Activated naive CD8-positive, alpha-beta T cell treated with anti-CD3 and anti-CD28 coated beads, Interleukin-2, amount 10 ng/mL, durations not matched to agents 7 days and 5 days (primary cell): Measurements from ENCODE around the gene COL23A1. TPM values are rescaled to one million over a fixed set of nuclear protein-coding genes. Genes with fewer than 3 reads are reported as not detected.

Source experiments
- ATAC-seq: fragments of 150-1000 bp; cut with Tn5 transposase; one replicate; pipeline ENCODE4 v1.10.0; 2021; ENCODE audit warnings: low read depth, moderate library complexity
- POLR2A ChIA-PET: fragments of 350-600 bp; sonication (Branson Sonifier 250); formaldehyde crosslinking; loops from one replicate; lab custom pipeline; 2021; ENCODE audit warnings: antibody characterized with exemption; lab: Charles Lee
- DNase-seq: peaks from one replicate; pipeline ENCODE4 v3.0.0; 2021
- H3K27ac Mint-ChIP-seq: one replicate; pipeline ENCODE4 v1.8.0; 2022; ENCODE audit warnings: mild to moderate bottlenecking, mixed read lengths
- H3K27me3 Mint-ChIP-seq: one replicate; pipeline ENCODE4 v1.8.0; 2022; ENCODE audit warnings: mild to moderate bottlenecking, moderate library complexity, mixed read lengths
- H3K36me3 Mint-ChIP-seq: one replicate; pipeline ENCODE4 v1.8.0; 2021; ENCODE audit warnings: mild to moderate bottlenecking, mixed read lengths
- H3K4me1 Mint-ChIP-seq: one replicate; pipeline ENCODE4 v1.8.0; 2021; ENCODE audit warnings: mixed read lengths
- H3K4me3 Mint-ChIP-seq: one replicate; pipeline ENCODE4 v1.8.0; 2022; ENCODE audit warnings: mild to moderate bottlenecking, moderate library complexity, mixed read lengths
- H3K9me3 Mint-ChIP-seq: one replicate; pipeline ENCODE4 v1.8.0; 2021; ENCODE audit warnings: mixed read lengths
- total RNA-seq, 2 experiments: library from RNA; stranded (reverse); gene quantifications; one replicate each; pipeline ENCODE4 v1.2.3, GENCODE V29; 2021

The COL23A1 gene
- total RNA-seq, 2 experiments from 2014 or later: 0.60 to 0.83 TPM

DNA sequence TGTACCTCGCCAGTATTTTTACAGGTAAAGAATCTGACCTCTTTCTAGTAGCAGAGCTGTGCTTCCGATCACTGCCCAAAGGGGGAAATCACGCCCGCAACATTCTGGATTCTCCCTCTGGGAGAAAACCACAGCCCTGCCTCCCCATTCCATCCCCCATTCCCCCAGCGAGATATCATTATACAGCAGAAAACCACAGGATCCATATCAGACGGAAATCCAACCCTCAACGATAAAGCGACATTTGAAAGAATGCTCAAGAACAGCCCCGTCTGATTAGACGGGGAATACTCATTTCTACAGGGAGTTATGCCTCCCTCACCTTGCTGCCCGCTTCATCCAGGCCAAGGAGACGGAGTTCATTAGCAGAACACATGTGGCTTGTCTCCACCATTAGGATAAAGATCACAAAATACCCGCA is 172.8 kb downstream of the COL23A1 start:
- Mint-ChIP-seq H3K4me1 (peaks cover 4% of the 10 kb centered on the region), H3K27ac (no peak overlapping the region)
- no peak for ATAC-seq

DNA sequence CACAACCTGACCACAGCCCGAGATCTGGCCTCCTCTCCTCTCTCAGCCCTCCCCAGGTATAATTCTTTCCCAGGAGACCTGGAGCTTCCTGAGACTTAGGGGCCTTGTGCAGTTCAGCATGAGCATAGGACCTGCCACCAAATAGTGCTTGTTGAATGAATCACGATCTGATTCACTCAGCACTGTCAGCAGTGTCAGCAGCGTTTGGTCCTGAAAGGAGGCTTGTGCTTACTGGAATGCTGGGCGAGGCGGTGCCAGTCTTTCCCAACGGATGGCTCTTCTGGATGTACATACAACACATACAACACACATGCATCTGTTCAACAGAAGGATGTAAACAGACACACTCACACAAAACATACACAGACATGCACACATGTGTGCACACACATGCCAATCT is 173.3 kb downstream of the COL23A1 start:
- DNase-seq (no peak), ATAC-seq (no peak)
- Mint-ChIP-seq H3K27me3 (peaks cover 20% of the 10 kb centered on the region), H3K4me1 (peaks cover 4% of the 10 kb centered on the region), H3K4me3 (no peak overlapping the region), H3K9me3 (no peaks in the 10 kb centered on the region), H3K36me3 (no peaks in the 10 kb centered on the region), H3K27ac (no peak overlapping the region)
- POLR2A ChIA-PET: no interaction called here

More for the DNA sequence above, 172.8 kb downstream of the COL23A1 start:
- DNase-seq: no peak
- POLR2A ChIA-PET: no interaction called here
- Mint-ChIP-seq H3K9me3 (no peaks in the 10 kb centered on the region), H3K36me3 (no peaks in the 10 kb centered on the region), H3K4me3 (no peak overlapping the region), H3K27me3 (peaks cover 17% of the 10 kb centered on the region)

DNA sequence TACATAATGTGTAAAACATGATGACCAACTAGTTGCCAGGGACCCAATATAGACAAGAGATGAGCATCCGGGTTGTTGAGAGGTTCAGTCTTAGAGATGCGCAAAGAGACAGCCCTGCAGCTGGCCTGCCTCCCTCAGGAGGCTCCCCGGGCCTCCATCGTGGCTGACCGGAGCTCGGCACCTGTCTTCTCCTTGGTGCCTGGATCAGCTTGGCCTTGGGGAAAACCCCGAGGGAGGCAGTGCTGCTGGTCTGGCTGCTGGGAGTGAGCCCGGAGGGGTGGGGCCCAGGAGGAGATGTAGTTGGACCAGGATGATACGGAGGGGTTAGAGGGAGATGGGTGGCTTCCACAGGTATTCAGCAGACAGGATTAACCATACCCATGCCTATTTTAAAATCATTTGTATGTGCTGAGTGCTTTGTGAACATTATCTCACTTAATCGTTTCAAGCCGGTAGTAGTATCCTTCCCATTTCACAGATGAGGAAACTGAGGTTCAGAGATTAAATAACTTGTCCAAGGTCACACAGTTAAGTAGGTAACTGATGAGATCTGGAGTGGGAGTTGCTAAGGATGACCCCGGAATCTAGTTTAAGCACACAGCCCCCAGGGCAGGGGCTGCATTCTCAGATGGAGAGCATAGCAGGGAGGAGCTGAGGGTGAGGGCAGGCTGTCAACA is 173.8 kb downstream of the COL23A1 start:
- H3K27ac Mint-ChIP-seq: no peak overlapping the region
- DNase-seq: no peak
- H3K9me3 Mint-ChIP-seq: no peaks in the 10 kb centered on the region
- H3K36me3 Mint-ChIP-seq: no peaks in the 10 kb centered on the region
- H3K4me1 Mint-ChIP-seq: peaks cover 4% of the 10 kb centered on the region
- ATAC-seq: no peak
- H3K4me3 Mint-ChIP-seq: no peak overlapping the region
- peaks cover 26% of the 10 kb centered on the region for H3K27me3 Mint-ChIP-seq
- POLR2A ChIA-PET: no interaction called here

DNA sequence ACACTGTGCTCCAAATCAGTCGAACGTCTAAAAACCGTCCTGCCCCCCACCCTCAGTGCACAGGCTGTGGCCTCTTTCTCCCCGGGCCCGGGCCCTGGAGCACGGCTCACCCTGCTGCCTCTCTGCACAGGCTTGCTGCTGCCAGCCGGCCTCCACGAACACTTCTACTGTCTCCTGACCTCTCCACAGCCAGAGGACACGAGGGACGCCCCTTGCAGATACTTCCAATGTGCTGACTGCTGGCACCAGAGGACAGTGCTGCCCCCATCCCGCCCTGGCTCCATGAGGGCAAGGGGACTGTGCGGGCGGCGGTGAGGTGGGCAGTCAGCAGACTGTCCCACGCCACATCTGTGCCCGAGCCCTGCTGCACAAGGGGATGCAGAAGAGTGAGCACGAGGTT is 174.8 kb downstream of the COL23A1 start:
- Mint-ChIP-seq H3K27ac (no peak overlapping the region), H3K4me3 (no peak overlapping the region), H3K9me3 (no peaks in the 10 kb centered on the region), H3K4me1 (peaks cover 4% of the 10 kb centered on the region), H3K27me3 (peaks cover 33% of the 10 kb centered on the region), H3K36me3 (no peaks in the 10 kb centered on the region)
- POLR2A ChIA-PET: no interaction called here
- no peak for ATAC-seq
- no peak for DNase-seq

- no peak overlapping the region for H3K4me3 Mint-ChIP-seq
- POLR2A ChIA-PET: no interaction called here
- no peak for DNase-seq
- ATAC-seq: no peak
- no peaks in the 10 kb centered on the region for H3K9me3 Mint-ChIP-seq
- H3K27me3 Mint-ChIP-seq: peaks cover 35% of the 10 kb centered on the region
- H3K36me3 Mint-ChIP-seq: no peaks in the 10 kb centered on the region
- H3K27ac Mint-ChIP-seq: no peak overlapping the region
- peaks cover 2% of the 10 kb centered on the region for H3K4me1 Mint-ChIP-seq
Measured at GRCh38 chr5:178413988-178414387, 176.2 kb downstream of the COL23A1 start.

GRCh38 chr5:178411083-178411482 is 179.1 kb downstream of the COL23A1 start:
- Mint-ChIP-seq H3K4me1 (no peaks in the 10 kb centered on the region), H3K9me3 (peaks cover 4% of the 10 kb centered on the region), H3K27ac (no peak overlapping the region), H3K27me3 (peaks cover 35% of the 10 kb centered on the region), H3K4me3 (no peak overlapping the region), H3K36me3 (no peaks in the 10 kb centered on the region)
- no peak for DNase-seq
- POLR2A ChIA-PET: no interaction called here
- ATAC-seq: no peak

- DNase-seq (no peak), ATAC-seq (no peak)
- H3K9me3 Mint-ChIP-seq: peaks cover 11% of the 10 kb centered on the region
- H3K4me1 Mint-ChIP-seq: no peaks in the 10 kb centered on the region
- POLR2A ChIA-PET: no interaction called here
- no peak overlapping the region for H3K27ac Mint-ChIP-seq
- H3K36me3 Mint-ChIP-seq: no peaks in the 10 kb centered on the region
- H3K27me3 Mint-ChIP-seq: peaks cover 26% of the 10 kb centered on the region
- no peak overlapping the region for H3K4me3 Mint-ChIP-seq
Measured at GRCh38 chr5:178407646-178408045, 182.5 kb downstream of the COL23A1 start.

GRCh38 chr5:178404987-178405386 is 185.2 kb downstream of the COL23A1 start:
- Mint-ChIP-seq H3K27me3 (peaks cover 4% of the 10 kb centered on the region), H3K4me3 (no peak overlapping the region), H3K9me3 (peaks cover 11% of the 10 kb centered on the region), H3K36me3 (no peaks in the 10 kb centered on the region), H3K27ac (no peak overlapping the region), H3K4me1 (no peaks in the 10 kb centered on the region)
- no peak for DNase-seq
- POLR2A ChIA-PET: no interaction called here
- ATAC-seq: no peak

DNA sequence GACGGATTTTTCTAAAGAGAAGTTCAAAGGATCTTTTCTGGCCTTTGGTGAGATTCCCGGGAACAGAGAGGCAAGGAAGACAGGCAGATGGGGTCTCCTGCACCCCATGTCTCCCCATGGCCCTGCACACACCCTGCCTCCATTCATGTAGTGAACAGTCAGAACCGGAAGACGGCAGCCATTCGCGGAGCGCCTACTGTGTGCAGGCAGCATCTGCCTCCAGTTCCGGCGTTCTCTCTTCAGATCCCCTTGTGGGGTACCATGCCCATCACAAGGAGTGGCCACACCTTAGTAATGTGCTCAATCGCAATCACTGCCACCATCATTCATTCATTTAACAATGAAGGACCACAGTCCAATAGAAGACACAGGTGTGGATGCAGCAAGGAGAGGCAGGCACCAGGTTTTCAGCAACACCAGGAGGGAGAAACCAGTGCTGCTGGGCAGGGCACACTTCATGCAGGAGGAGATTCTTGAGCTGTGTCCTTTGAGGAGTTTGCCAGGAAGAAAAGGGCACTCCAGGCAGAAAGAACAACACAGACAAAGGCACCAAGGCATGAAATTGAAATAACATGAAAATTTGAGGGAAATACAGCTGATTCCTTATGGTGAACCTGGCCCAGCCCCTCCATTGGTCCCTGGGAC is 186.1 kb downstream of the COL23A1 start:
- Mint-ChIP-seq H3K4me1 (no peaks in the 10 kb centered on the region), H3K27ac (no peak overlapping the region), H3K36me3 (no peaks in the 10 kb centered on the region), H3K4me3 (no peak overlapping the region), H3K9me3 (peaks cover 11% of the 10 kb centered on the region), H3K27me3 (peaks cover 4% of the 10 kb centered on the region)
- POLR2A ChIA-PET: no interaction called here
- DNase-seq: no peak
- ATAC-seq: no peak

- Mint-ChIP-seq H3K36me3 (no peaks in the 10 kb centered on the region), H3K4me1 (no peaks in the 10 kb centered on the region), H3K4me3 (no peak overlapping the region), H3K9me3 (peaks cover 11% of the 10 kb centered on the region), H3K27ac (no peak overlapping the region), H3K27me3 (peaks cover 4% of the 10 kb centered on the region)
- POLR2A ChIA-PET: no interaction called here
- ATAC-seq: no peak
- DNase-seq: no peak
Measured at GRCh38 chr5:178403351-178403750, 186.8 kb downstream of the COL23A1 start.

- ATAC-seq (no peak), DNase-seq (no peak)
- H3K9me3 Mint-ChIP-seq: peaks cover 2% of the 10 kb centered on the region
- H3K36me3 Mint-ChIP-seq: no peaks in the 10 kb centered on the region
- H3K4me1 Mint-ChIP-seq: no peaks in the 10 kb centered on the region
- H3K27me3 Mint-ChIP-seq: no peaks in the 10 kb centered on the region
- H3K27ac Mint-ChIP-seq: no peak overlapping the region
- H3K4me3 Mint-ChIP-seq: no peak overlapping the region
- POLR2A ChIA-PET: no interaction called here
Measured at GRCh38 chr5:178399701-178400095, 190.5 kb downstream of the COL23A1 start.

- POLR2A ChIA-PET: no interaction called here
- Mint-ChIP-seq H3K27ac (no peak overlapping the region), H3K4me3 (no peak overlapping the region), H3K9me3 (peaks cover 2% of the 10 kb centered on the region), H3K36me3 (no peaks in the 10 kb centered on the region), H3K27me3 (no peaks in the 10 kb centered on the region), H3K4me1 (no peaks in the 10 kb centered on the region)
- DNase-seq: peak; percentile 15
- no peak for ATAC-seq
Measured at GRCh38 chr5:178398901-178399700, 191.1 kb downstream of the COL23A1 start.

- H3K9me3 Mint-ChIP-seq: no peaks in the 10 kb centered on the region
- H3K4me1 Mint-ChIP-seq: no peaks in the 10 kb centered on the region
- no peaks in the 10 kb centered on the region for H3K27me3 Mint-ChIP-seq
- no peaks in the 10 kb centered on the region for H3K36me3 Mint-ChIP-seq
- POLR2A ChIA-PET: no interaction called here
- no peak overlapping the region for H3K27ac Mint-ChIP-seq
- DNase-seq (peak; percentile 10), ATAC-seq (no peak)
- H3K4me3 Mint-ChIP-seq: no peak overlapping the region
Measured at GRCh38 chr5:178396796-178397720, 193.1 kb downstream of the COL23A1 start.
